ENCODE data around the gene C11orf42. TPM values are rescaled to one million over a fixed set of nuclear protein-coding genes. Genes with fewer than 3 reads are reported as not detected.

C11orf42 gene
- total RNA-seq, 4 donors from 2014 or later = not detected

GRCh38 chr11:6210274-6210955, 5.1 kb downstream of the C11orf42 start:
- intact Hi-C loops (cut with DNase I; ENCODE audit: low total_unique reads) = no loop called here
- TF ChIP-seq CTCF (IDR thresholded peaks at IDR 0.05) (no peak), POLR2A (IDR thresholded peaks at IDR 0.05) (no peak)
- DNase-seq (ENCODE audit: low spot score in 2 of 2) = no peak
- 96 to 98% methylated on average over 9 of the region's 9 CpGs for WGBS, 2 donors
- H3K4me3 ChIP-seq (ENCODE audit: low read depth, poor library complexity, severe bottlenecking) = no peak overlapping the region

- TF ChIP-seq CTCF (IDR thresholded peaks at IDR 0.05) (no peak), POLR2A (IDR thresholded peaks at IDR 0.05) (no peak)
- H3K4me3 ChIP-seq (ENCODE audit: low read depth, poor library complexity, severe bottlenecking) = no peak overlapping the region
- intact Hi-C loops (cut with DNase I; ENCODE audit: low total_unique reads) = no loop called here
- WGBS, 2 donors = 94 to 99% methylated on average over 10 of the region's 10 CpGs
- DNase-seq (ENCODE audit: low spot score in 2 of 2) = no peak
These were observed 9.2 kb downstream of the C11orf42 start for GRCh38 chr11:6214530-6214929.

- intact Hi-C loops (cut with DNase I; ENCODE audit: low total_unique reads) = no loop called here
- no peak overlapping the region for H3K4me3 ChIP-seq (ENCODE audit: low read depth, poor library complexity, severe bottlenecking)
- TF ChIP-seq POLR2A (IDR thresholded peaks at IDR 0.05) (no peak), CTCF (IDR thresholded peaks at IDR 0.05) (no peak)
- no peak for DNase-seq (ENCODE audit: low spot score in 2 of 2)
- 71 to 75% methylated on average over 4 of the region's 4 CpGs for WGBS, 2 donors
These were observed 11.1 kb downstream of the C11orf42 start for GRCh38 chr11:6216501-6216900.

- TF ChIP-seq CTCF (IDR thresholded peaks at IDR 0.05) (no peak), POLR2A (IDR thresholded peaks at IDR 0.05) (no peak)
- no peak overlapping the region for H3K4me3 ChIP-seq (ENCODE audit: low read depth, poor library complexity, severe bottlenecking)
- intact Hi-C loops (cut with DNase I; ENCODE audit: low total_unique reads) = no loop called here
- WGBS, 2 donors = 86 to 88% methylated on average over 18 to 19 of the region's 19 CpGs
- DNase-seq (ENCODE audit: low spot score in 2 of 2) = no peak
These were observed 12.4 kb downstream of the C11orf42 start for GRCh38 chr11:6217722-6218121.

- DNase-seq (ENCODE audit: low spot score in 2 of 2) = peak in 1 of 2 donors; percentile 82
- intact Hi-C loops (cut with DNase I; ENCODE audit: low total_unique reads) = no loop called here
- TF ChIP-seq POLR2A (IDR thresholded peaks at IDR 0.05) (no peak), CTCF (IDR thresholded peaks at IDR 0.05) (no peak)
- 12 to 13% methylated on average over 2 of the region's 2 CpGs for WGBS, 2 donors
- no peak overlapping the region for H3K4me3 ChIP-seq (ENCODE audit: low read depth, poor library complexity, severe bottlenecking)
These were observed 14.0 kb downstream of the C11orf42 start for GRCh38 chr11:6219359-6219758.

- TF ChIP-seq CTCF (IDR thresholded peaks at IDR 0.05) = no peak
- TF ChIP-seq POLR2A (IDR thresholded peaks at IDR 0.05) = no peak
- 96 to 98% methylated on average over 17 of the region's 17 CpGs for WGBS, 2 donors
- H3K4me3 ChIP-seq (ENCODE audit: low read depth, poor library complexity, severe bottlenecking) = no peak overlapping the region
- intact Hi-C loops (cut with DNase I; ENCODE audit: low total_unique reads) = no loop called here
- no peak for DNase-seq (ENCODE audit: low spot score in 2 of 2)
These were observed 18.5 kb downstream of the C11orf42 start for GRCh38 chr11:6223854-6224253.
